ENCODE results near the gene ATP6V1B1.

DNA sequence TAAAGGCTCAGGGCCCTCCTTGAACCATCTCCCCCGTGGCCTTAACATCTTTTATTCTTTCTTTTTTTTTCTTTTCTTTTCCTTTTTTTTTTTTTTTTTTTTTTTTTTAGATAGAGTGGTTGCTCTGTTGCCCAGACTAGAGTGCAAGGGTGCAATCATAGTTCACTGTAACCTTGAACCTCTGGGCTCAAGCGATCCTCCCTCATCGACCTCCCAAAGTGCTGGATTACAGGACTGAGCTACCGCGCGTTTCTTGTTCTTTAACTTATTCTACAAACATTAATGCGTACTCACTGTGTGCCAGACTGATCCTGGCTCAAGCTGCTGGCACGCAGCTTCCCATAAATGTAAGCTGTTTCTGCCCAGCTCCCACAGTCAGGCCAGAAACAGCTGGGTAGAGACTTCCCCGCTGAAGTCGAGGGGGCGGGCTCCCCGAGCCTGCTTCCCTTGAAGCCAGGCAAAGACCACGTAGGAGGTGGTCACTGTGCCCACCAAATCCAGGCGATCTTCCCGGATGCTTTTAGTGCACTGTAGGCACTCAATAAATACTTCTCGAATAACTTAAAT lies 29.2 kb upstream of the ATP6V1B1 start:
- TF ChIP-seq CTCF (IDR thresholded peaks at IDR 0.05) (no peak), POLR2A (IDR thresholded peaks at IDR 0.05) (no peak)
